ENCODE data around the gene MYO1D.

Gene MYO1D

GRCh38 chr17:32444301-32445073 is 432.4 kb downstream of the MYO1D start, which contains the start of gene PSMD11:
Gene PSMD11 (plus strand): TSS chr17:32444510. CDS start chr17:32444524, 14 bp downstream.
- peak; percentile 99 for DNase-seq

DNA sequence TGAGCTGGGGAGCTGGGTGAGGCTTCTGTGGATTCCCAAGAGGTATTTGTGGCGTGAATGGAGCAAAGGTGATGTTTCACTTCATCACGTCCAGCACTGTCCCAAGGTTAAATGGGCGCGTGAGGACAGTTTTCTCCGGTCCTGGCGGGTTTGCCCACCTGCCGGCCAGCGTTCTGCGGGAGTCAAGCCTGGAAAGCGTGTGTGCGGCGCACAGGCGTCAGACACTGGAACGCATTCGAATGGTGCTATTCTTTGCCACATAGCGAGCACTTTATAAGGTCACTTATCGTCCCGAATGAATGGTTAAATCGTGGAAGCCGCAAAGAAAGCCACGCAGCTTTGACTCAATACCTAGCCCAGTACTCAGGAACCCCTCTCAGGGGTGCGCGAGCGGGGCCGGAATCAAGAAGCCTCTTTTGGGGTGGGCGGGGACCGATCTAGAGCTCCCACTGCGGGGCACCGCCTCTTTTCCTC is 433.1 kb downstream of the MYO1D start:
- no peak for DNase-seq
